SK-N-SH (cell line): Measurements from ENCODE around the gene AADACL4. TPM values are rescaled to one million over a fixed set of nuclear protein-coding genes. Genes with fewer than 3 reads are reported as not detected.

Source experiments
- CTCF ChIA-PET: fragments of 300-600, 350-600 bp; formaldehyde crosslinking; extraction: SDS; loops from one replicate; lab custom pipeline; 2021; lab: Yijun Ruan, JAX
- POLR2A ChIA-PET: fragments of 350-600 bp; sonication (Branson Sonifier 250); formaldehyde crosslinking; extraction: SDS; loops from one replicate; lab custom pipeline; 2020; ENCODE audit warnings: antibody characterized with exemption, inconsistent platforms; lab: Yijun Ruan, JAX
- DNase-seq: peaks from one replicate; pipeline ENCODE4 v3.0.0; 2012
- H2AFZ ChIP-seq: fragments of 200-600 bp; sonication (generic); 2 replicates; pipeline ENCODE4 v1.8.1; 2016; ENCODE audit warnings: antibody characterized with exemption, mild to moderate bottlenecking, low read depth
- H3F3A ChIP-seq: fragments of 200-600 bp; sonication (generic); replicated peaks from 2 replicates; pipeline ENCODE3; 2016; ENCODE audit warnings: antibody characterized with exemption, mild to moderate bottlenecking; ENCODE audit not compliant: insufficient read depth
- H3K27ac ChIP-seq, 2 experiments: fragments of 200-500 bp in 1 of 2; fragments of 200-600 bp in 1 of 2; sonication (Bioruptor generic) in 1 of 2; sonication (generic), shearing (Covaris generic) in 1 of 2; 2 replicates each; pipeline versions ENCODE4 v1.5.1 to v1.6.1; 2014 to 2016; ENCODE audit warnings: low read depth in 2 of 2, inconsistent platforms in 1 of 2, low read length in 1 of 2, mild to moderate bottlenecking in 1 of 2, mixed read lengths in 1 of 2
- H3K27me3 ChIP-seq: fragments of 200-600 bp; sonication (generic), shearing (Covaris generic); 2 replicates; pipeline ENCODE4 v1.6.1; 2016; ENCODE audit warnings: mixed run types; ENCODE audit not compliant: insufficient read depth
- H3K36me3 ChIP-seq, 2 experiments: fragments of 200-500 bp in 1 of 2; fragments of 200-600 bp in 1 of 2; sonication (Bioruptor generic) in 1 of 2; sonication (generic) in 1 of 2; replicated peaks in 1 of 2; 2 replicates each; pipeline versions ENCODE3 to v1.5.1; 2014 to 2016; ENCODE audit warnings: low read length in 1 of 2, mild to moderate bottlenecking in 1 of 2; ENCODE audit not compliant: insufficient read depth in 2 of 2, control insufficient read depth in 1 of 2
- H3K4me1 ChIP-seq, 2 experiments: fragments of 200-500 bp in 1 of 2; fragments of 200-600 bp in 1 of 2; sonication (Bioruptor generic) in 1 of 2; sonication (generic), shearing (Covaris generic) in 1 of 2; 2 replicates each; pipeline versions ENCODE4 v1.5.1 to v1.6.1; 2014 to 2016; ENCODE audit warnings: low read depth in 1 of 2, low read length in 1 of 2, mixed run types in 1 of 2; ENCODE audit not compliant: insufficient read depth in 2 of 2, control insufficient read depth in 1 of 2
- H3K4me2 ChIP-seq: fragments of 200-600 bp; sonication (generic), shearing (Covaris generic); 2 replicates; pipeline ENCODE4 v1.6.1; 2017; ENCODE audit warnings: mixed run types
- H3K4me3 ChIP-seq, 2 experiments: fragments of 200-500 bp in 1 of 2; fragments of 200-600 bp in 1 of 2; sonication (Bioruptor generic) in 1 of 2; sonication (generic), shearing (Covaris generic) in 1 of 2; 2 replicates each; pipeline versions ENCODE4 v1.5.1 to v1.8.1; 2014 to 2016; ENCODE audit warnings: low read depth in 2 of 2, inconsistent platforms in 1 of 2, low read length in 1 of 2, mild to moderate bottlenecking in 1 of 2, mixed read lengths in 1 of 2, moderate library complexity in 1 of 2
- H3K79me2 ChIP-seq: fragments of 200-600 bp; sonication (generic); 2 replicates; pipeline ENCODE4 v1.8.1; 2017; ENCODE audit warnings: mild to moderate bottlenecking; ENCODE audit not compliant: insufficient read depth
- H3K9ac ChIP-seq: fragments of 200-600 bp; sonication (generic); 2 replicates; pipeline ENCODE4 v1.6.1; 2017; ENCODE audit warnings: mixed run types
- H3K9me2 ChIP-seq: fragments of 200-600 bp; sonication (generic); 2 replicates; pipeline ENCODE4 v1.6.1; 2017; ENCODE audit warnings: mixed run types
- H3K9me3 ChIP-seq: fragments of 200-600 bp; sonication (generic); 2 replicates; pipeline ENCODE4 v1.6.1; 2017; ENCODE audit warnings: mixed run types, mild to moderate bottlenecking, moderate library complexity
- H4K20me1 ChIP-seq: fragments of 200-600 bp; sonication (generic); 2 replicates; pipeline ENCODE4 v1.6.1; 2017; ENCODE audit warnings: mild to moderate bottlenecking, mixed run types; ENCODE audit not compliant: insufficient read depth
- CHD2 ChIP-seq: fragments of 150-350 bp; IDR thresholded peaks from 2 replicates; pipeline ENCODE4 v1.6.1; 2018; ENCODE audit warnings: low read length; ENCODE audit not compliant: partially characterized antibody
- EP300 ChIP-seq, 2 experiments: IDR thresholded peaks; 2 replicates each; pipeline versions ENCODE4 v1.4.0 to v1.6.1; 2012; ENCODE audit warnings: borderline replicate concordance in 1 of 2, low read depth in 1 of 2, low read length in 1 of 2
- EZH2phosphoT487 ChIP-seq: fragments of 200-600 bp; sonication (generic); IDR thresholded peaks from 2 replicates; pipeline ENCODE4 v1.6.1; 2017; ENCODE audit warnings: low read depth, mixed run types, mild to moderate bottlenecking, antibody characterized with exemption, moderate library complexity, borderline replicate concordance
- GATA2 ChIP-seq: sonication (generic); formaldehyde crosslinking; IDR thresholded peaks from 2 replicates; pipeline ENCODE4 v1.5.0; 2020; ENCODE audit warnings: mild to moderate bottlenecking, missing genetic modification reagents
- IRF3 ChIP-seq: fragments of 150-350 bp; IDR thresholded peaks from 2 replicates; pipeline ENCODE4 v1.6.1; 2016; ENCODE audit warnings: mild to moderate bottlenecking, low read depth, low read length
- JUND ChIP-seq: IDR thresholded peaks from 2 replicates; pipeline ENCODE4 v1.4.0; 2012
- MEF2A ChIP-seq: IDR thresholded peaks from 2 replicates; pipeline ENCODE4 v1.4.0; 2012; ENCODE audit warnings: low read depth, borderline replicate concordance
- MXI1 ChIP-seq: IDR thresholded peaks from 2 replicates; pipeline ENCODE4 v1.6.1; 2012; ENCODE audit warnings: mild to moderate bottlenecking, low read depth, low read length, improper control_type of control experiment
- RCOR1 ChIP-seq: fragments of 150-350 bp; IDR thresholded peaks from 2 replicates; pipeline ENCODE4 v1.6.1; 2017; ENCODE audit warnings: antibody characterized with exemption, low read length
- SIN3A ChIP-seq: IDR thresholded peaks from 2 replicates; pipeline ENCODE4 v1.6.1; 2012; ENCODE audit warnings: low read depth, mild to moderate bottlenecking, low read length, moderate library complexity, borderline replicate concordance
- TCF12 ChIP-seq: IDR thresholded peaks from 2 replicates; pipeline ENCODE4 v1.4.0; 2012
- TEAD4 ChIP-seq: IDR thresholded peaks from 2 replicates; pipeline ENCODE4 v1.4.0; 2012; ENCODE audit warnings: mild to moderate bottlenecking, borderline replicate concordance; ENCODE audit not compliant: insufficient read depth
- whole genome bisulfite sequencing: methylation state at CpG from one replicate; pipeline ENCODE4 v1.1.6; 2017; ENCODE audit warnings: low lambda C conversion rate; 5-methylcytosine and 5-hydroxymethylcytosine counted together
- polyA plus RNA-seq, 3 experiments: library from polyadenylated mRNA; depleted of rRNA; stranded (reverse); fragments of >200 nt; gene quantifications; 2 replicates each; pipeline ENCODE4 v1.2.3, GENCODE V29; 2012
- TF ChIP-seq, protein P1 (sequence below): IDR thresholded peaks from 2 replicates; pipeline ENCODE4 v1.4.0; 2012; ENCODE audit warnings: low read depth

The AADACL4 gene
- polyA plus RNA-seq, 1 of the 3 experiments (the other 2 are of a cell fraction), result 0.59 TPM

- TF ChIP-seq TEAD4 (no peak), MXI1 (no peak), RCOR1 (no peak), TCF12 (no peak)
These were observed 23.0 kb upstream of the AADACL4 start (continued) for GRCh38 chr1:12620931-12621330.

DNA sequence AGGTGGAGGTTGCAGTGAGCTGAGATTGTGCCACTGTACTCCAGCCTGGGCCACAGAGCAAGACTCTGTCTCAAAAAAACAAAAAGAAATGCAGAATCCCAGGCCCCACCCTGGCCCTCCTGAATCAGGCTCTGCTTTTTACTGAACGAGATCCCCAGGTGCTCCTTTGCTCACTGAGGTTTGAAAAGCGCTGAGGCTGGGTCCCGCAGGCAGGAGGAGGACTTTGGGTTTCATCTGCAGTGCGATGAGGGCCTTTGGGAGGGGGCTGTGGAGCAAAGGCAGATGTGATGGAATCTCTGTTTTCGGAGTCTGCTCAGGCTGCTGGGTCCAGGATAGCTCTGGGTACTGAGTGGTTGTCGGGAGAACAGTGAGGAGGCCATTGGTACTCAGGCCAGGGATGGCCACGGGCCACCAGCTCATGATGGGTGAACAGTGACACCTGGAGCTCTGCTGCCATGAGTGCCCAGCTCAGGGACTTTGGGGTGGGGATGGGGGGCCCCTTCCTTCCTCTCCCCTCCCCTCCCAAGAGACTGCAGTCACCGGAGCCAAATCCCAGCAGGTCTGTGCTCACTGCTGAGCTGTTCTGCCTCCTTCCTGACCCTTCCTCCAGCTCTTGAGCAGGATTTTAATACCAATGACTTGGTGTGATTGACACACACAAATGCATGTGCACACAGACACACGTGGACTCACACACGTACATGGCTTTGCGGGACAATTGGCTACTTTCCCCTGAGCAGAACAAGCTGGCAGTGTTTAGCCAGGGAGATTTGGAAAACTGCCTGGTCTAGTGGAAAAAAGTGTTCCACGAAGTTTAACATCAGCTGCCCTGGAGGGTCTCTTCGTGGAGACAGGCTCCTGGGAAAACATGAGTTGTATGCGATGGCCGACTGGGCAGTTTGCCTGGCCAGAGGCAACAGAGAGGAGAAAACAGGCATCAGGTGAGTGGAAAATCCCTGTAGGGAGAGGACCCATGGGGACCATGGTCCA is 22.2 kb upstream of the AADACL4 start:
- H4K20me1 ChIP-seq, result no peaks in the 10 kb centered on the region
- H3K9me2 ChIP-seq, result no peaks in the 10 kb centered on the region
- no peaks in the 10 kb centered on the region for H3K9me3 ChIP-seq
- peaks cover 21 to 23% of the 10 kb centered on the region in 2 experiments; a peak in 3 of 4 replicates for H3K4me1 ChIP-seq
- no peaks in the 10 kb centered on the region for H3K27me3 ChIP-seq
- peaks cover 11% of the 10 kb centered on the region for H3F3A ChIP-seq
- no peak overlapping the region; a peak in 1 of 4 replicates for H3K27ac ChIP-seq
- no peak overlapping the region for H3K9ac ChIP-seq
- CTCF ChIA-PET, result interaction anchor here (0.6 to 7.2 kb wide), 12 partner anchors 16 to 497 kb away, joined by 3 to 135 read pairs (median 6); no protein-coding TSS in a partner anchor
- POLR2A ChIA-PET, result no interaction called here
- no peak overlapping the region for H3K4me3 ChIP-seq
- no peak for DNase-seq
- no peak overlapping the region for H3K4me2 ChIP-seq
- 84% methylated on average over 12 of the region's 15 CpGs for WGBS
- TF ChIP-seq MEF2A, result no peak
- TF ChIP-seq IRF3, result no peak
- TF ChIP-seq, protein P1, sequence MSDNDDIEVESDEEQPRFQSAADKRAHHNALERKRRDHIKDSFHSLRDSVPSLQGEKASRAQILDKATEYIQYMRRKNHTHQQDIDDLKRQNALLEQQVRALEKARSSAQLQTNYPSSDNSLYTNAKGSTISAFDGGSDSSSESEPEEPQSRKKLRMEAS, result no peak
- TF ChIP-seq CHD2, result no peak
- no peak for TF ChIP-seq SIN3A
- TF ChIP-seq EP300 (IDR thresholded peaks at IDR 0.05; ENCODE audit: borderline replicate concordance in 1 of 2, low read depth in 1 of 2, low read length in 1 of 2), result no peak
- H2AFZ ChIP-seq, result no peak overlapping the region
- H3K79me2 ChIP-seq, result no peaks in the 10 kb centered on the region
- no peaks in the 10 kb centered on the region for H3K36me3 ChIP-seq

DNA sequence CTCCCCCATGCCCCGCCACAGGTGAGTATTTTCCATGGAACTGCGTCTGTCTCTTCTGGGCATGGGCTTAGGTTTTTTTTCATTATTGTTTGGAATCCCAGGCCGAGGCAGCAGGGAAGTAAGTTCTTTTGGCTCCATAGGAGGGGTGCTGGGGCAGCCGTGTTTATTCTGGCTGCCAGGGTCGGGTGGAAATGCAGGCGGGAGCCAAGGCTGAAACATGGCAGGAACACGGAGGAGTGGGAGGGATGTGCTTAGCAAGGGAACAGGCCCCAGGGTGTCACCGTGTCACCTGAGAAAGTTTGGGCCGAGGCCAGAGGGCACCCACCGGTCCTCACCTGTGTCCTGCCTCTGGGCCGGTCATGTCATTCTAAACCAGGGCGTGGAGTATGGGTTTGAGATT is 21.4 kb upstream of the AADACL4 start:
- Histone ChIP-seq H3K27ac (no peak overlapping the region), H3K9me3 (no peaks in the 10 kb centered on the region), H3F3A (peaks cover 11% of the 10 kb centered on the region), H4K20me1 (no peaks in the 10 kb centered on the region), H2AFZ (no peak overlapping the region), H3K27me3 (no peaks in the 10 kb centered on the region), H3K9me2 (no peaks in the 10 kb centered on the region), H3K79me2 (no peaks in the 10 kb centered on the region), H3K4me2 (no peak overlapping the region)
- no peak for DNase-seq
- POLR2A ChIA-PET, result no interaction called here
- 91% methylated on average over 12 of the region's 12 CpGs for WGBS
- TF ChIP-seq CHD2 (no peak), GATA2 (CRISPR knock-in tag) (no peak), MEF2A (no peak), JUND (no peak), EZH2phosphoT487 (no peak)
- TF ChIP-seq, all 33 proteins: peak for 0
- Histone ChIP-seq H3K36me3 (no peaks in the 10 kb centered on the region), H3K4me3 (no peak overlapping the region), H3K9ac (no peak overlapping the region), H3K4me1 (peaks cover 18% of the 10 kb centered on the region in 2 experiments; a peak in 3 of 4 replicates)
- CTCF ChIA-PET, result interaction anchor here (1.2 to 4.6 kb wide), 2 partner anchors 36 to 346 kb away, joined by 5 to 33 read pairs; no protein-coding TSS in a partner anchor
